HUES6 (cell line): ENCODE results near the gene ARRDC1.

ENCODE experiments used
- H3K27ac ChIP-seq: 2 replicates; pipeline ENCODE4 v1.7.0; 2013; ENCODE audit warnings: low read depth, mild to moderate bottlenecking, low read length, inconsistent platforms
- H3K27me3 ChIP-seq: 2 replicates; pipeline ENCODE4 v1.6.1; 2013; ENCODE audit warnings: low read length; ENCODE audit not compliant: control insufficient read depth, insufficient read depth
- H3K36me3 ChIP-seq: 2 replicates; pipeline ENCODE4 v1.6.1; 2013; ENCODE audit warnings: low read length; ENCODE audit not compliant: control insufficient read depth, insufficient read depth
- H3K4me1 ChIP-seq: 2 replicates; pipeline ENCODE4 v1.6.1; 2013; ENCODE audit warnings: low read length; ENCODE audit not compliant: control insufficient read depth, insufficient read depth
- H3K4me3 ChIP-seq: 2 replicates; pipeline ENCODE4 v1.5.1; 2013; ENCODE audit warnings: low read depth, low read length
- H3K9ac ChIP-seq: one replicate; pipeline ENCODE4 v1.6.1; 2013; ENCODE audit warnings: mild to moderate bottlenecking, low read length
- H3K9me3 ChIP-seq: 2 replicates; pipeline ENCODE4 v1.6.1; 2013; ENCODE audit warnings: low read depth, low read length; ENCODE audit not compliant: control insufficient read depth, insufficient read depth

The ARRDC1 gene

DNA sequence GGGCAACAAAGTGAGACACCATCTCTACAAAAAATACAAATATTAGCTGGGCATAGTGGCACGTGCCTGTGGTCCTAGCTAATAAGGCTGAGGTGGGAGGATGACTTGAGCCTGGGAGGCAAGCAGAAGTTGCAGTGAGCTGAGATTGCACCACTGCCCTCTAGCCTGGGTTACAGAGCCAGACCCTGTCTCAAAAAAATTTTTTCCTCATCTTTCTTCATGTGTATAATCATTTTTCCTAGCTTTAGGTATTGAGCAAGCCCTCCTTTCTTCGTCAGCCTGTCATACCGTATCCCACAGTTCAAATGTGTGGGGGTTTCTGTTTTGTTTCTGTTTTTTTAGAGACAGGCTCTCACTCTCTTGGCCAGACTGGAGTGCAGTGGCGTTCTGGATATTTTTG, 54.7 kb downstream of the ARRDC1 start:
- H3K27ac ChIP-seq = no peak overlapping the region
- H3K9me3 ChIP-seq = no peaks in the 10 kb centered on the region
- H3K27me3 ChIP-seq = no peaks in the 10 kb centered on the region
- no peak overlapping the region for H3K4me3 ChIP-seq
- peaks cover 22% of the 10 kb centered on the region for H3K4me1 ChIP-seq
- no peak overlapping the region for H3K9ac ChIP-seq
- no peaks in the 10 kb centered on the region; the same call in 1 of the 2 replicates for H3K36me3 ChIP-seq

DNA sequence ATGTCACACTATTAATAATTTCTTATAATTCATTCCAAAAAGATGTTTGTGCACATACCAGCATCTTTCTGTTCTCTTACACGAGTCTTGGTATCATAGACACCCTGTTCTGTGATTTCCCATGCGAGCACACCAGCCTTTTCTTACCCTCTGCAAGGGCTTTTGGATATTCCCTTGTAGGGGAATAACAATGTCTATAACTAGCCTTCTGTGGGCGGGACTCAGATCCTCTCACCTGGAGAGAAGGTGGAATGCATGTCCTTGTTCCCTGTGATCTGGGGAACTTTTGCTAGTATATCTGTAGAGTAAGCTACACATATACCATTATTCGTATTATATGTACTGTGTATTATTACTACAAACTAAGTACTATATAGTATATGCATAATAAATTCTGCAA, 58.1 kb downstream of the ARRDC1 start:
- H3K4me3 ChIP-seq = no peak overlapping the region
- no peaks in the 10 kb centered on the region for H3K27me3 ChIP-seq
- H3K36me3 ChIP-seq = no peaks in the 10 kb centered on the region
- no peaks in the 10 kb centered on the region for H3K9me3 ChIP-seq
- no peak overlapping the region for H3K27ac ChIP-seq
- peaks cover 56% of the 10 kb centered on the region for H3K4me1 ChIP-seq
- H3K9ac ChIP-seq = no peak overlapping the region

- H3K27me3 ChIP-seq = no peaks in the 10 kb centered on the region
- H3K27ac ChIP-seq = no peak overlapping the region
- H3K4me1 ChIP-seq = peaks cover 64% of the 10 kb centered on the region
- H3K36me3 ChIP-seq = peaks cover 4% of the 10 kb centered on the region
- no peaks in the 10 kb centered on the region for H3K9me3 ChIP-seq
- no peak overlapping the region for H3K9ac ChIP-seq
- no peak overlapping the region for H3K4me3 ChIP-seq
Observed at GRCh38 chr9:137664676-137665075, 59.2 kb downstream of the ARRDC1 start.
